Measurements from ENCODE around the gene SDHC. TPM values are rescaled to one million over a fixed set of nuclear protein-coding genes. Genes with fewer than 3 reads are reported as not detected.

Gene SDHC
- total and polyA plus RNA-seq, 2 of the 13 experiments (the other 11 are each of a cell fraction or from before 2014, with no cell fraction given): 27.1 to 229 TPM

DNA sequence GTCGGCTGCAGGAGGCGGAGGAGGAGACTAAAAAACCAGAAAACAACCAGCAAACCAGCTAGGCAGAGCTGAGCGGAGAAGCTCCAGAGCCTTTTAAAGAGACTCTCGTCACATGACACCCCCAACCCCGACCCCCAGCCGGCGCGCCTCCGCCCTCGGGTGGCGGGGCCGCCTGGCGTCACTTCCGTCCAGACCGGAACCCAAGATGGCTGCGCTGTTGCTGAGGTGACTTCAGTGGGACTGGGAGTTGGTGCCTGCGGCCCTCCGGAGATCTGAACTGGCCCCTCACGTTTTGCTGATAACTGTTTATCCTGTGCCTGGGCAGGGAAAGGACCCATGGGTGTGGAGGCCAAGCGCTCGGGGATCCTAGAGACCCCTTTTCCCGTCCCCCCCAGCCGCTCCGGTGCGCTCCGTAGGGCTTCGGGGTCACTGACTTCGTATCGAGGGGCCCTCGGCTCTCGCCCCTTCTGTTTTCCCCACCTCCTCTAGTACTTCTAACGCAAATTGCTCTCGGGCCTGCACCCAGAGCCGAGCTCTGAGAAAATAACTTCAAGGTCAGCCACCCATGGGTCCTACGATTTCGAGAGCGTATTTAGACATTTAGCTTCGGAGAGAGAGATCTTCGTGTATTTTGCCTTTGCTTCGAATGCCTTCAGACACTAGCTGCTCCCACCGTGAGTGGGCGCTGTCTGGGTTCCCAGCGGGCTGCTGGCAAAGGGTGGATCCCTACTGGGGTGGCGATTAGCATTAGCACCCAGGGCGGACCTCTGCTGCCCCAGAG lies at the start of gene SDHC (continued):
- TF ChIP-seq NFKBIZ (CRISPR knock-in tag; IDR thresholded peaks at IDR 0.05) (0 out of 2 replicates have a peak, but pooled peaks have one; percentile 16), FOXC1 (CRISPR knock-in tag; IDR thresholded peaks at IDR 0.05; ENCODE audit: borderline replicate concordance) (peak; percentile 21; the same call in 1 of the 2 replicates), MYNN (CRISPR knock-in tag; IDR thresholded peaks at IDR 0.05; ENCODE audit: low read depth) (no peak; the same call in 1 of the 2 replicates), KLF13 (CRISPR knock-in tag; IDR thresholded peaks at IDR 0.05) (no peak), NFYC (CRISPR knock-in tag; IDR thresholded peaks at IDR 0.05) (peak; percentile 40; the same call in 1 of the 2 replicates), ZNF790 (CRISPR knock-in tag; IDR thresholded peaks at IDR 0.05; ENCODE audit: borderline replicate concordance) (peak; percentile 55; the same call in 1 of the 2 replicates), KDM3A (CRISPR knock-in tag; IDR thresholded peaks at IDR 0.05; ENCODE audit: low read depth) (peak; percentile 42; the same call in 1 of the 2 replicates), TEAD2 (CRISPR knock-in tag; IDR thresholded peaks at IDR 0.05) (no peak), ZNF451 (CRISPR knock-in tag; IDR thresholded peaks at IDR 0.05) (no peak), ESRRA (CRISPR knock-in tag; IDR thresholded peaks at IDR 0.05; ENCODE audit: low read depth) (no peak), PITX1 (CRISPR knock-in tag; IDR thresholded peaks at IDR 0.05) (no peak), ZSCAN20 (CRISPR knock-in tag; IDR thresholded peaks at IDR 0.05; ENCODE audit: borderline replicate concordance) (no peak), NKX3-1 (CRISPR knock-in tag; IDR thresholded peaks at IDR 0.05) (no peak; the same call in 1 of the 2 replicates), SP140L (CRISPR knock-in tag; IDR thresholded peaks at IDR 0.05; ENCODE audit: borderline replicate concordance) (no peak), ZNF460 (CRISPR knock-in tag; IDR thresholded peaks at IDR 0.05; ENCODE audit: borderline replicate concordance) (no peak), ZNF207 (IDR thresholded peaks at IDR 0.05; ENCODE audit: borderline replicate concordance) (no peak), ZNF839 (CRISPR knock-in tag; IDR thresholded peaks at IDR 0.05; ENCODE audit: borderline replicate concordance) (no peak)
- TF ChIP-seq, protein P1, sequence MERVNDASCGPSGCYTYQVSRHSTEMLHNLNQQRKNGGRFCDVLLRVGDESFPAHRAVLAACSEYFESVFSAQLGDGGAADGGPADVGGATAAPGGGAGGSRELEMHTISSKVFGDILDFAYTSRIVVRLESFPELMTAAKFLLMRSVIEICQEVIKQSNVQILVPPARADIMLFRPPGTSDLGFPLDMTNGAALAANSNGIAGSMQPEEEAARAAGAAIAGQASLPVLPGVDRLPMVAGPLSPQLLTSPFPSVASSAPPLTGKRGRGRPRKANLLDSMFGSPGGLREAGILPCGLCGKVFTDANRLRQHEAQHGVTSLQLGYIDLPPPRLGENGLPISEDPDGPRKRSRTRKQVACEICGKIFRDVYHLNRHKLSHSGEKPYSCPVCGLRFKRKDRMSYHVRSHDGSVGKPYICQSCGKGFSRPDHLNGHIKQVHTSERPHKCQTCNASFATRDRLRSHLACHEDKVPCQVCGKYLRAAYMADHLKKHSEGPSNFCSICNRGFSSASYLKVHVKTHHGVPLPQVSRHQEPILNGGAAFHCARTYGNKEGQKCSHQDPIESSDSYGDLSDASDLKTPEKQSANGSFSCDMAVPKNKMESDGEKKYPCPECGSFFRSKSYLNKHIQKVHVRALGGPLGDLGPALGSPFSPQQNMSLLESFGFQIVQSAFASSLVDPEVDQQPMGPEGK (CRISPR knock-in tag; IDR thresholded peaks at IDR 0.05): peak; percentile 88
- TF ChIP-seq, protein P2, sequence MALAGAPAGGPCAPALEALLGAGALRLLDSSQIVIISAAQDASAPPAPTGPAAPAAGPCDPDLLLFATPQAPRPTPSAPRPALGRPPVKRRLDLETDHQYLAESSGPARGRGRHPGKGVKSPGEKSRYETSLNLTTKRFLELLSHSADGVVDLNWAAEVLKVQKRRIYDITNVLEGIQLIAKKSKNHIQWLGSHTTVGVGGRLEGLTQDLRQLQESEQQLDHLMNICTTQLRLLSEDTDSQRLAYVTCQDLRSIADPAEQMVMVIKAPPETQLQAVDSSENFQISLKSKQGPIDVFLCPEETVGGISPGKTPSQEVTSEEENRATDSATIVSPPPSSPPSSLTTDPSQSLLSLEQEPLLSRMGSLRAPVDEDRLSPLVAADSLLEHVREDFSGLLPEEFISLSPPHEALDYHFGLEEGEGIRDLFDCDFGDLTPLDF (CRISPR knock-in tag; IDR thresholded peaks at IDR 0.05): peak; percentile 52; the same call in 1 of the 2 replicates
- TF ChIP-seq, protein P3, sequence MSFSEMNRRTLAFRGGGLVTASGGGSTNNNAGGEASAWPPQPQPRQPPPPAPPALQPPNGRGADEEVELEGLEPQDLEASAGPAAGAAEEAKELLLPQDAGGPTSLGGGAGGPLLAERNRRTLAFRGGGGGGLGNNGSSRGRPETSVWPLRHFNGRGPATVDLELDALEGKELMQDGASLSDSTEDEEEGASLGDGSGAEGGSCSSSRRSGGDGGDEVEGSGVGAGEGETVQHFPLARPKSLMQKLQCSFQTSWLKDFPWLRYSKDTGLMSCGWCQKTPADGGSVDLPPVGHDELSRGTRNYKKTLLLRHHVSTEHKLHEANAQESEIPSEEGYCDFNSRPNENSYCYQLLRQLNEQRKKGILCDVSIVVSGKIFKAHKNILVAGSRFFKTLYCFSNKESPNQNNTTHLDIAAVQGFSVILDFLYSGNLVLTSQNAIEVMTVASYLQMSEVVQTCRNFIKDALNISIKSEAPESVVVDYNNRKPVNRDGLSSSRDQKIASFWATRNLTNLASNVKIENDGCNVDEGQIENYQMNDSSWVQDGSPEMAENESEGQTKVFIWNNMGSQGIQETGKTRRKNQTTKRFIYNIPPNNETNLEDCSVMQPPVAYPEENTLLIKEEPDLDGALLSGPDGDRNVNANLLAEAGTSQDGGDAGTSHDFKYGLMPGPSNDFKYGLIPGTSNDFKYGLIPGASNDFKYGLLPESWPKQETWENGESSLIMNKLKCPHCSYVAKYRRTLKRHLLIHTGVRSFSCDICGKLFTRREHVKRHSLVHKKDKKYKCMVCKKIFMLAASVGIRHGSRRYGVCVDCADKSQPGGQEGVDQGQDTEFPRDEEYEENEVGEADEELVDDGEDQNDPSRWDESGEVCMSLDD (CRISPR knock-in tag; IDR thresholded peaks at IDR 0.05; ENCODE audit: borderline replicate concordance): no peak
- TF ChIP-seq, protein P4, sequence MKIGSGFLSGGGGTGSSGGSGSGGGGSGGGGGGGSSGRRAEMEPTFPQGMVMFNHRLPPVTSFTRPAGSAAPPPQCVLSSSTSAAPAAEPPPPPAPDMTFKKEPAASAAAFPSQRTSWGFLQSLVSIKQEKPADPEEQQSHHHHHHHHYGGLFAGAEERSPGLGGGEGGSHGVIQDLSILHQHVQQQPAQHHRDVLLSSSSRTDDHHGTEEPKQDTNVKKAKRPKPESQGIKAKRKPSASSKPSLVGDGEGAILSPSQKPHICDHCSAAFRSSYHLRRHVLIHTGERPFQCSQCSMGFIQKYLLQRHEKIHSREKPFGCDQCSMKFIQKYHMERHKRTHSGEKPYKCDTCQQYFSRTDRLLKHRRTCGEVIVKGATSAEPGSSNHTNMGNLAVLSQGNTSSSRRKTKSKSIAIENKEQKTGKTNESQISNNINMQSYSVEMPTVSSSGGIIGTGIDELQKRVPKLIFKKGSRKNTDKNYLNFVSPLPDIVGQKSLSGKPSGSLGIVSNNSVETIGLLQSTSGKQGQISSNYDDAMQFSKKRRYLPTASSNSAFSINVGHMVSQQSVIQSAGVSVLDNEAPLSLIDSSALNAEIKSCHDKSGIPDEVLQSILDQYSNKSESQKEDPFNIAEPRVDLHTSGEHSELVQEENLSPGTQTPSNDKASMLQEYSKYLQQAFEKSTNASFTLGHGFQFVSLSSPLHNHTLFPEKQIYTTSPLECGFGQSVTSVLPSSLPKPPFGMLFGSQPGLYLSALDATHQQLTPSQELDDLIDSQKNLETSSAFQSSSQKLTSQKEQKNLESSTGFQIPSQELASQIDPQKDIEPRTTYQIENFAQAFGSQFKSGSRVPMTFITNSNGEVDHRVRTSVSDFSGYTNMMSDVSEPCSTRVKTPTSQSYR (CRISPR knock-in tag; IDR thresholded peaks at IDR 0.05; ENCODE audit: borderline replicate concordance): no peak
